Ishikawa (cell line): ENCODE data around the gene NEO1.

Source experiments
- CEBPB ChIP-seq: IDR thresholded peaks from 2 replicates; pipeline ENCODE4 v1.6.1; 2012
- CREB1 ChIP-seq: IDR thresholded peaks from 2 replicates; pipeline ENCODE4 v1.6.1; 2012; ENCODE audit warnings: low read depth
- EGR1 ChIP-seq: IDR thresholded peaks from 2 replicates; pipeline ENCODE4 v1.6.1; 2012
- EP300 ChIP-seq: IDR thresholded peaks from 2 replicates; pipeline ENCODE4 v1.6.1; 2012; ENCODE audit warnings: borderline replicate concordance
- FOXM1 ChIP-seq: IDR thresholded peaks from 2 replicates; pipeline ENCODE4 v1.6.1; 2012; ENCODE audit warnings: low read depth, borderline replicate concordance
- MAX ChIP-seq: IDR thresholded peaks from 2 replicates; pipeline ENCODE4 v1.6.1; 2012
- NFIC ChIP-seq: IDR thresholded peaks from 2 replicates; pipeline ENCODE4 v1.6.1; 2012
- RAD21 ChIP-seq: IDR thresholded peaks from 2 replicates; pipeline ENCODE4 v1.6.1; 2012; ENCODE audit warnings: low read depth
- REST ChIP-seq: IDR thresholded peaks from 2 replicates; pipeline ENCODE4 v1.6.1; 2012; ENCODE audit warnings: low read depth, mild to moderate bottlenecking
- TAF1 ChIP-seq: IDR thresholded peaks from 2 replicates; pipeline ENCODE4 v1.6.1; 2012; ENCODE audit warnings: low read depth, mild to moderate bottlenecking
- TCF12 ChIP-seq: IDR thresholded peaks from 2 replicates; pipeline ENCODE4 v1.6.1; 2012; ENCODE audit warnings: low read depth
- TEAD4 ChIP-seq: IDR thresholded peaks from 2 replicates; pipeline ENCODE4 v1.6.1; 2012
- USF1 ChIP-seq: IDR thresholded peaks from 2 replicates; pipeline ENCODE4 v1.6.1; 2012
- YY1 ChIP-seq: IDR thresholded peaks from 2 replicates; pipeline ENCODE4 v1.6.1; 2012; ENCODE audit warnings: low read depth
- ZBTB7A ChIP-seq: IDR thresholded peaks from 2 replicates; pipeline ENCODE4 v1.6.1; 2012; ENCODE audit warnings: low read depth

Gene NEO1

GRCh38 chr15:73021139-73021621 is 31.1 kb upstream of the NEO1 start:
- TF ChIP-seq YY1, result no peak
- no peak for TF ChIP-seq CEBPB
- no peak for TF ChIP-seq TCF12
- TF ChIP-seq EGR1, result no peak
- TF ChIP-seq REST, result no peak
- TF ChIP-seq USF1, result no peak
- no peak for TF ChIP-seq CREB1
- TF ChIP-seq NFIC, result no peak
- TF ChIP-seq ZBTB7A, result no peak
- no peak for TF ChIP-seq FOXM1
- no peak for TF ChIP-seq TEAD4
- no peak for TF ChIP-seq EP300
- TF ChIP-seq MAX, result no peak
- no peak for TF ChIP-seq TAF1
- TF ChIP-seq RAD21, result no peak

GRCh38 chr15:73022161-73022560 is 30.1 kb upstream of the NEO1 start:
- TF ChIP-seq USF1, result no peak
- no peak for TF ChIP-seq TEAD4
- no peak for TF ChIP-seq CEBPB
- TF ChIP-seq FOXM1, result no peak
- no peak for TF ChIP-seq CREB1
- TF ChIP-seq TCF12, result no peak
- TF ChIP-seq EP300, result no peak
- no peak for TF ChIP-seq YY1
- no peak for TF ChIP-seq RAD21
- TF ChIP-seq TAF1, result no peak
- no peak for TF ChIP-seq MAX
- no peak for TF ChIP-seq REST
- TF ChIP-seq EGR1, result no peak
- TF ChIP-seq ZBTB7A, result no peak
- TF ChIP-seq NFIC, result no peak

GRCh38 chr15:73023071-73023470 is 29.2 kb upstream of the NEO1 start:
- TF ChIP-seq CREB1 (no peak), ZBTB7A (no peak), TEAD4 (no peak), USF1 (no peak)

- TF ChIP-seq MAX (no peak), TAF1 (no peak), YY1 (no peak)
Measured at GRCh38 chr15:73024168-73024567, 28.1 kb upstream of the NEO1 start.

- TF ChIP-seq EGR1, result no peak
- TF ChIP-seq FOXM1, result no peak
- no peak for TF ChIP-seq YY1
Measured at GRCh38 chr15:73026511-73027054, 25.7 kb upstream of the NEO1 start.

GRCh38 chr15:73028031-73028430 is 24.2 kb upstream of the NEO1 start:
- TF ChIP-seq ZBTB7A (no peak), RAD21 (no peak), MAX (no peak), TAF1 (no peak)
